Stimulated activated CD4-positive, alpha-beta T cell treated with anti-CD3 and anti-CD28 coated beads, Interleukin-2, amount 100 ng/mL, for 48 hours (primary cell): ENCODE measurements around the gene PRSS3.
A peak's percentile ranks its signal among the peaks of the same experiment; 100 is the strongest.
"Not testable (repeated sequence)": the region's sequence is repeated elsewhere in the genome, so short reads cannot be mapped to it uniquely, and the experiment has no call there.

Experiments used
- DNase-seq, 2 donors: peaks; one replicate each; pipeline ENCODE4 v3.0.0-alpha.2; 2020

The PRSS3 gene

GRCh38 chr9:33795281-33795680, at the start of gene PRSS3:
TSS of gene PRSS3 (plus strand) at chr9:33795561. CDS start at chr9:33795574, 13 bp downstream.
- no peak for DNase-seq

- no peak for DNase-seq
Measured at GRCh38 chr9:33748633-33749304, 46.6 kb upstream of the PRSS3 start.

GRCh38 chr9:33749305-33749654, 46.1 kb upstream of the PRSS3 start:
- peak; percentile 16 to 23 for DNase-seq

GRCh38 chr9:33750307-33750838, 45.0 kb upstream of the PRSS3 start:
- no peak for DNase-seq

GRCh38 chr9:33750839-33751339, 44.5 kb upstream of the PRSS3 start:
- DNase-seq, result no peak

GRCh38 chr9:33751536-33752129, 43.7 kb upstream of the PRSS3 start:
- DNase-seq, result no peak

GRCh38 chr9:33752130-33752637, 43.2 kb upstream of the PRSS3 start:
- no peak for DNase-seq

- DNase-seq, result not testable (repeated sequence)
Measured at GRCh38 chr9:33752789-33753188, 42.6 kb upstream of the PRSS3 start.

GRCh38 chr9:33759648-33760047, 35.7 kb upstream of the PRSS3 start:
- not testable (repeated sequence) for DNase-seq

- DNase-seq, result no peak
Measured at GRCh38 chr9:33762343-33762742, 33.0 kb upstream of the PRSS3 start.

GRCh38 chr9:33763709-33764108, 31.7 kb upstream of the PRSS3 start:
- not testable (repeated sequence) for DNase-seq

- no peak for DNase-seq
Measured at GRCh38 chr9:33765411-33765810, 29.9 kb upstream of the PRSS3 start.

- DNase-seq, result not testable (repeated sequence)
Measured at GRCh38 chr9:33770156-33770880, 25.0 kb upstream of the PRSS3 start.

- not testable (repeated sequence) for DNase-seq
Measured at GRCh38 chr9:33773135-33773534, 22.2 kb upstream of the PRSS3 start.

- not testable (repeated sequence) for DNase-seq
Measured at GRCh38 chr9:33774074-33774659, 21.2 kb upstream of the PRSS3 start.

- no peak for DNase-seq
Measured at GRCh38 chr9:33776578-33776977, 18.8 kb upstream of the PRSS3 start.

GRCh38 chr9:33778700-33779351, 16.5 kb upstream of the PRSS3 start:
- peak; percentile 28 to 37 for DNase-seq

- no peak for DNase-seq
Measured at GRCh38 chr9:33780276-33780675, 15.1 kb upstream of the PRSS3 start.

GRCh38 chr9:33781736-33782135, 13.6 kb upstream of the PRSS3 start:
- no peak for DNase-seq

GRCh38 chr9:33782395-33783152, 12.8 kb upstream of the PRSS3 start:
- DNase-seq, result no peak

GRCh38 chr9:33785914-33786313, 9.4 kb upstream of the PRSS3 start:
- no peak for DNase-seq

- no peak for DNase-seq
Measured at GRCh38 chr9:33786681-33787080, 8.7 kb upstream of the PRSS3 start.
